HG03354 (cell line): ENCODE results near the gene EEIG2.
"Not testable (repeated sequence)": the region's sequence is repeated elsewhere in the genome, so short reads cannot be mapped to it uniquely, and the experiment has no call there.

ENCODE experiments used
- ATAC-seq: cut with Tn5 transposase; IDR thresholded peaks from one replicate; pipeline ENCODE4 v1.9.1; 2021; ENCODE audit warnings: mild to moderate bottlenecking; ENCODE audit not compliant: unreplicated experiment, poor library complexity, severe bottlenecking

Gene EEIG2

GRCh38 chr1:108540977-108541376 lies 18.9 kb upstream of the EEIG2 start:
- no peak for ATAC-seq

DNA sequence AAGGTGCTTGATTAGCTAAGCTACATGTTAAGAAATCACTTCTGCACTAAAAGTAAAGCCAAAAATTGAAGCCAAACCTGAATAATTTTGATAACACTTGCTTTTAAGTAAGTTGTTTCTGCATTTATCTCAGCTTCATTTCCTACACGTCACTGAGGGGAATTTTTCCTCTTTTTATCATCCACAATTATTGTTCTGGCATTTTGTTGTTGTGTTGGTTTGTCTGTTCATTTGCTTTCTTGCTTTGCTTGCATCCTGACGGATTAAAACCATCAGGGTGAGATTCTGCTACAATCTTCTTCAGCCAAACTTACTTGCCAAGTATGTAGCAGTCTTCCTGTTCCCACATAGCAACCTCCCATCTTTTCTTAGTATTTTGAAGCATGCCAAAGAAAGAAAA lies 18.0 kb upstream of the EEIG2 start:
- ATAC-seq, result no peak

- not testable (repeated sequence) for ATAC-seq
These were observed 12.4 kb upstream of the EEIG2 start for GRCh38 chr1:108547493-108547892.

DNA sequence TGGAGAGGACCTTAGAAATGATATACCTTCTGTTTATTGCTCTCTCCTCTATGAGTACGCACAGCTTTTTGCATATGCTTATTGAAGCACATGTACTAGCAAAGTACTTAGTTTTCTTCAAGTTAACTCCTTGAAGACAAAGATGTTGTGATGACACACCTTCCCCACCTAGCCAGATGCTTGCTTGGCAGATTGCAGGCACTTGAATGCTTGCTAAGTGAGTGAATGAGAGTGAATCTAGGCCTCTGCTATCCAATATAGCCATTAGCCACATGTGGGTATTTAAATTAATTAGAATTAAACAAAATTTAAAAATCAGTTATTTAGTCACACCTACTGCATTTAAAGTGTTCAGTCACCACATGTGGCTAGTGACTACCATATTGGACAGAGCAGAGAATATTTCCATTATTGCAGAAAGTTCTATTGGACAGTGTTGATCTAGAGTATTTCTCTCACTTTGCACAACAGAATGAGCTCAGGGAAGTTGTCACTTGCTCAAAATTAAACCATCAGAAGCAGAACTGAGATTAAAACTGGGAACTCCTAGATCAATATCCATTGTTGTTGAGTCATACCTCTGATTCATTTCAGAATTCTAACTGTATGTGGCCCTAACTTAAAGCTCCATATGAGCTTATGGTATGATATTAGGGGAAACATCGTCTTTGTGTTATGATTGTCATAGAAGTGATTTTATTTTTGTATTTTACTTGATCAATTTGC lies 8.6 kb upstream of the EEIG2 start:
- ATAC-seq, result peak; percentile 94

DNA sequence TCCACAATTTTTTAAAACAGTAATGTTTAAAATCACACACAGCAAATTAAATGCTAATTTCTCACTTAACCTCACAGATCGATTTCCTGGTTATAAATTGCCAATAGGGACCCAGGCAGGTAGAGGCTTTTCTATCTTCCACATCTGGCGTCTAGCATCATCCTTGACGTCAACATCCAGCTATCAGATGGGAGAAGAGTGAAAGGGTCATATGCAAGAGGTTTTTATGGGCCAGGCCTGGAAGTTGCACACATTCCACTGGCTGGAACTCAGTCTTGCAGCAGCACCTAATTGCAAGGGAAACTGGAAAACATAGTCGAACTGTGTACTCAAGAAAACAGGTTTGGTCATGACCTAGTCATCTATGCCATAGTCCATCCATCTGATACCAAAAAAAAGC lies 6.0 kb upstream of the EEIG2 start:
- no peak for ATAC-seq

DNA sequence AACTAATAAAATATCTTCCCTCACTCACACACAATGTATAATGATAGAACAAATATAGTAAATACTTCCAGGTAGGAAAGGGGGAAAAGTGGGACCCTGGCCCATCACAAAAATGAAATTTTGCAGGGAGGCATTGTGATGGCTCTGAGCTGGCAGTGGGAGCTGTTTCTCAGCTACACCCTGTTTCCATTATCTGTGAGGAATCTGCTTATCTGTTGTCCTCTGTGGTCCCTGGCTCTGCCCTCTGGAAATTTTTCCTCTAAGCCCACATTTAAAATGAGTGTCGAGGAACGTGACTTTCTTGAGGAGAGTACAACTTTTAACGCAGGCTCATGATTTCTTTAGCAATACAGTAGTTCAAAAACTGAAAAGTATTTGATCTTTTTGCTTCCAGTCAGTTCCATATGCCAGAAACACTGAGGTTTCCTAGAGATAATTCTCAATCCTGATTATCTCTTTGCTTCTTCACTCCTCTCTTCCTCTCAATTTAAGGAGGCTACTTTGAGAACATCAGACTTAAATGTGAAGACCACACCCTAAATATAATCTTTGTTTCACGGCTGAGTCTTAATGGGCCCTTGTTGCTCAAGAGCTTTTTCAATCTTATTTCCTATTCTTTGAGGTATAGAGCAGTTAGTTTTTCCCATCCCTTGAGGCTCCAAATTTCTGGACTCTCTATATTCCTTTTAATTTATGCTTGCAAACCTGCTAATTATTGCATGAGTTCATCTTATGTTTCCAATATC lies 5.0 kb upstream of the EEIG2 start:
- no peak for ATAC-seq

- ATAC-seq, result no peak
These were observed 3.8 kb upstream of the EEIG2 start for GRCh38 chr1:108556066-108556465.

GRCh38 chr1:108556499-108556898 lies 3.4 kb upstream of the EEIG2 start:
- ATAC-seq, result no peak

- ATAC-seq, result peak; percentile 22
These were observed 2.6 kb upstream of the EEIG2 start for GRCh38 chr1:108557296-108557695.

DNA sequence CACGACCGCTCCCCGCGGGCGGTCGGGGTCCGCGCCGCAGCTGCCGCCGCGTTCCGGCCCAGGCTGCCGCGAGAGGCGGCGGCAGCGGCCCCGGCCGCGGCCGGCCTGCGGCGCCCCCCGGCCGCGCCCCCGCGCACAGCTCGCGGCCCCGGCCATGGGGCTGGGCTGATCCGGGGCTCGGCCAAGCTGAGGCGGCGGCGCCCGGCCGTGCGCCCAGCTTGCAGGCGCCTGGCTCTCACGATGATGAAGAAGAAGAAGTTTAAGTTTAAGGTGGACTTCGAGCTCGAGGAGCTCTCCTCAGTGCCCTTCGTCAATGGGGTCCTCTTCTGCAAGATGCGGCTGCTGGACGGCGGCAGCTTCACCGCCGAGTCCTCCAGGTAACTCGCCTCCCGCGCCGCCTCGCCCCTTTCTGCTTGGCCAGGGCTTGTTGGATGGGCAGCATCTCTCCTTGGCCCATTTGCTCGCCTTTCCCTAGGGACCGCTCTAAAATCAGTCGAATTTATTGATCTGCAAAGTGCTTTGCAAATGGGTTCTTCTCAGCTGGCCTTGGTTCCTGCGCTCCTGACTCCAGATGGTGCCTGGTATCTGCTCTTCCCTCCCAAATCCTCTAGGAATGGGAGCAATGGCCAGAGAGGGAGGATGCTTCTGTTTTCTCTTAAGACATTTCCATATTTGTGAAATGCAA lies 431 bp downstream of the EEIG2 start:
- ATAC-seq, result peak; percentile 39

GRCh38 chr1:108560874-108561459 lies 1.1 kb downstream of the EEIG2 start:
- peak; percentile 37 for ATAC-seq

GRCh38 chr1:108561689-108562326 lies 1.9 kb downstream of the EEIG2 start:
- ATAC-seq, result peak; percentile 48

GRCh38 chr1:108563808-108564207 lies 3.9 kb downstream of the EEIG2 start:
- ATAC-seq, result no peak

GRCh38 chr1:108565081-108565480 lies 5.2 kb downstream of the EEIG2 start:
- no peak for ATAC-seq

DNA sequence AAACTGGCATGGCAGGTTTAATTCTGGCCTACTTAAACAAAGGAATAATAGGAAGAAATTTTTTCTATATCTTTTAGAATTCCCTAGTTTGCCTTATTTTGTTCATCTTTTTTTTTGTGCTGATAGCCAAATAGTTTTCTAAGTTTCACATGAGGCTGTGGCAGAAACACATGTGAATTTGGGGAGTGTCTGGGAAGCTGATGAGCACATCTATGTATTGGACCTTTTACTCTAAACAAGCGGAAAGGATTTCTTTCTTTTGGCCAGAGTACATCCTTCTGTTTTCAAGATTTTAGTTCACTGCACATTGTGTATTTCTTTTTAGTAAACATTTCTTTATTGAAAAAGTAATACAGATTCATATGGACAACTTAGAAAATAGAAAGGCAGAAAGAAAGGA lies 5.6 kb downstream of the EEIG2 start:
- no peak for ATAC-seq

GRCh38 chr1:108568589-108568988 lies 8.7 kb downstream of the EEIG2 start:
- ATAC-seq, result no peak

DNA sequence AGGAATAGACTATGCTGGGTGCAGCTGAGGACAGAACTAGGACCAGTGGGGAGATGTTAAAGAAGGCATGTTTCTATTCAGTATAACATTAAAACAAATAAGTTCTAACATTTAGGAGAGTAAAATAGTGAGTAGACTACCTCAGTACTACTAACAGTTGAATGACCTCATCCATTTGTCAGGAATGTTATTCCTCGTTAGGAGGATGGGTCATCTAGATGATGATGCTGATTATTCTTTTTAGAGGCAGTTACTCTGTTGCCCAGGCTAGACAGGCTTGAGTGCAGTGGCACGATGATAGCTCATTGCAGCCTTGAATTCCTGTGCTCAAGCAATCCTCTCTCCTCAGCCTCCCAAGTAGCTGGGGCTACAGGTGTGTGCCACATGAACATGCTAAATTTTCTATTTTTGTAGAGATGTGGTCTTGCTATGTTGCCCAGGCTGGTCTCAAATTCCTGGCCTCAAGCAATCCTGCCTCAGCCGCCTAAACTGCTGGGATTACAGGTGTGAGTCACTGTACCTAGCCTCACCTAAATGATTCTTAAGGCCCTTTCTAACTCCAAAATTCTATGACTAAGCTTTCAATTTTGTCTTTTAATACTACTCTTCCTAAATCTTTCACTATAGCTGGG lies 9.3 kb downstream of the EEIG2 start:
- ATAC-seq, result no peak

DNA sequence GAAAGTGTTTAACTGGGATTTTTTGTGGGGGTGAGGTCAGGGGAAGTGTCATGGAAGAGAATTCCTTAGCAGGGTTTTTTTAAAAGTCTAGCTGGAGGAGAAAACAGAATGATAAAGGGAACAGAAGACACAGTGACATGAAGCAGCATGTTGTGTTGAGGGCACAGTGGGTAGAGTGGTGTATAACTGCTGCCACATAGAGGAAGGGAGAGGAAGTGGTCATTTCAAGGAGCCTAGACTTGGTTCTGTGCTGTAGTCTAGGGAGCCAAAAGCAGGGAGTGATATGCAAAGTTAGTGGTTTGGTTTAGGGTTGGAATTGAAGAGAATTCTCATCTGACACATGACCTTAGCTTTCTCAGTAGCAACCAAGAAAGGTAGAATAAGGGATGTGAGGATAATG lies 10.2 kb downstream of the EEIG2 start:
- peak; percentile 99 for ATAC-seq

GRCh38 chr1:108570998-108571401 lies 11.1 kb downstream of the EEIG2 start:
- ATAC-seq, result no peak

DNA sequence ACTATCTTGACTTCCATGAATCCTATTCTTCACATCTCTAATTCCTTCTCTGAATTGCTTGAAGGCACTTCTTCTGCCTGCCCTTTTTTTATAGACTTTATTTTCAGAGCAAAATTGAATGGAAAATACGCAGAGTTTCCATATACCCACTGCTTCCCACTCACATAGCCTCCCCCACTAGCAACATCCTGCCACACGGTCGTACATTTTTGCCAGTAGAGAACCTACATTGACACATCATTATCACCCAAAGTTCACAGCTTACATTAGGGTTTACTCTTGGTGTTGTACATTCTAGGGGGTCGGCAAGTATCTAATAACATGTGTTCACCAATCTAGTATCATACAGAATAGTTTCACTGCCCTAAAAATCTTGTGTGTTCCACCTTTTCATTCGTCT lies 12.3 kb downstream of the EEIG2 start:
- no peak for ATAC-seq
